OCI-LY7 (cell line): ENCODE results near the gene ANO1.

Source experiments
- CTCF ChIP-seq: fragments of 200-600 bp; sonication (generic); conservative IDR thresholded peaks from 2 replicates; pipeline ENCODE4 v1.5.1; 2014; ENCODE audit warnings: mild to moderate bottlenecking, antibody characterized with exemption, low read length, moderate library complexity, mixed read lengths
- EZH2phosphoT487 ChIP-seq: fragments of 200-600 bp; sonication (generic); IDR thresholded peaks from 2 replicates; pipeline ENCODE4 v1.6.1; 2018; ENCODE audit warnings: low read depth, borderline replicate concordance, mild to moderate bottlenecking, mixed run types, antibody characterized with exemption, low read length, moderate library complexity, mixed read lengths

- TF ChIP-seq CTCF, result no peak
- no peak for TF ChIP-seq EZH2phosphoT487
These were observed 28.6 kb downstream of the ANO1 start for GRCh38 chr11:70106757-70107156.
